Activated naive CD4-positive, alpha-beta T cell treated with anti-CD3 and anti-CD28 coated beads, Interleukin-2, amount 10 ng/mL, durations not matched to agents 7 days and 5 days (primary cell): ENCODE data around the gene FAM3D.
"Not testable (repeated sequence)": the region's sequence is repeated elsewhere in the genome, so short reads cannot be mapped to it uniquely, and the experiment has no call there.

ENCODE experiments used
- CTCF ChIA-PET: fragments of 350-600 bp; sonication (Branson Sonifier 250); formaldehyde crosslinking; loops from one replicate; lab custom pipeline; 2021; ENCODE audit warnings: antibody characterized with exemption; lab: Charles Lee
- DNase-seq: peaks from one replicate; pipeline ENCODE4 v3.0.0-alpha.2; 2020
- H3K27ac Mint-ChIP-seq: one replicate; pipeline ENCODE4 v1.8.0; 2021; ENCODE audit warnings: mild to moderate bottlenecking, moderate library complexity, mixed read lengths
- H3K27me3 Mint-ChIP-seq: one replicate; pipeline ENCODE4 v1.8.0; 2021; ENCODE audit warnings: mild to moderate bottlenecking, mixed read lengths
- H3K36me3 Mint-ChIP-seq: one replicate; pipeline ENCODE4 v1.8.0; 2021; ENCODE audit warnings: mixed read lengths
- H3K4me1 Mint-ChIP-seq: one replicate; pipeline ENCODE4 v1.8.0; 2021; ENCODE audit warnings: mixed read lengths
- H3K4me3 Mint-ChIP-seq: one replicate; pipeline ENCODE4 v1.8.0; 2021; ENCODE audit warnings: mild to moderate bottlenecking, moderate library complexity, mixed read lengths
- H3K9me3 Mint-ChIP-seq: one replicate; pipeline ENCODE4 v1.8.0; 2021; ENCODE audit warnings: mixed read lengths

FAM3D gene

GRCh38 chr3:58693940-58694850 is 27.6 kb upstream of the FAM3D start:
- DNase-seq = no peak
- H3K36me3 Mint-ChIP-seq = no peaks in the 10 kb centered on the region
- peaks cover 7% of the 10 kb centered on the region for H3K4me1 Mint-ChIP-seq
- H3K9me3 Mint-ChIP-seq = peaks cover 19% of the 10 kb centered on the region
- CTCF ChIA-PET = interaction anchor here (0.6 kb wide), 1 partner anchor 1690 kb away, joined by 3 read pairs; no protein-coding TSS in a partner anchor
- H3K4me3 Mint-ChIP-seq = no peak overlapping the region
- no peaks in the 10 kb centered on the region for H3K27me3 Mint-ChIP-seq
- H3K27ac Mint-ChIP-seq = no peak overlapping the region

- Mint-ChIP-seq H3K36me3 (no peaks in the 10 kb centered on the region), H3K9me3 (peaks cover 19% of the 10 kb centered on the region), H3K4me1 (peaks cover 7% of the 10 kb centered on the region), H3K4me3 (no peak overlapping the region), H3K27me3 (no peaks in the 10 kb centered on the region), H3K27ac (no peak overlapping the region)
- no peak for DNase-seq
- CTCF ChIA-PET = no interaction called here
Measured at GRCh38 chr3:58692484-58692883, 25.9 kb upstream of the FAM3D start.

DNA sequence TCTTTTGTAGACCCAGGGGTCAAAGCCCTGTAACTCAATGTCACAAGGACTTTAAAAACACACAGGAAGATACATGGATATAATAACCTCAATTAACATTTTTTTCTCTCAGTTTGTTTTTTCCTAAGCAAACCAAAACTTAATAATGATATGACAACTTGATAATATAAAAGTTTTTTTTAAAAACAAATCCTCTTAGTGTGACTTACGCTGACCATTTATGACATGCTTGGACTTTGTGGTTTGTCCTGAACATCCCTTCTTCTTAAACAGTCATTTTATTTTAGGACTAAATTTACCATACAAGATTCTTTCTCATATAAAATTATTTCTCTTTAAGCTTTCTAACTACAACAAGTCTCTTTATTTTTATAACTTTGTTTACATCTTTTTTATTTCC is 25.4 kb upstream of the FAM3D start:
- CTCF ChIA-PET = no interaction called here
- H3K4me1 Mint-ChIP-seq = peaks cover 7% of the 10 kb centered on the region
- no peak overlapping the region for H3K27ac Mint-ChIP-seq
- no peaks in the 10 kb centered on the region for H3K36me3 Mint-ChIP-seq
- H3K9me3 Mint-ChIP-seq = peaks cover 19% of the 10 kb centered on the region
- H3K27me3 Mint-ChIP-seq = no peaks in the 10 kb centered on the region
- no peak for DNase-seq
- no peak overlapping the region for H3K4me3 Mint-ChIP-seq

DNA sequence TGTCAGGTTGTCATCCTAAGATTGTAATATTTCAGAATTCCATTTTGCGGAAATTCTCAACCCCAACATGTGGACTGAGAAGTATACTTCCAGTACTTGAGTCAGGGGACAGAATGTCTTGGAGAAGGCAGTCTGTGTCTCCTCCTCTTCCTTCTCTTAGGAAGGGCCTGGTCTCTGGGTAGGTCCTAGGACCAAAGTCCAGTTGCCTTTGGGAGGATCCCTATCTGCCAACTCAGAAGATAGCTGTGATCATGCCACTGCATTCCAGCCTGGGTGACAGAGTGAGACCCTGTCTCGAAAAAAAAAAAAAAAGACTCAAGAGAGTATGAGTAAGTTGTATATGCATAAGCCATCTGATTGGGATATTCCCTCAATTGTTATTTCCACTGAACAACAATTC is 23.9 kb upstream of the FAM3D start:
- H3K4me3 Mint-ChIP-seq = no peak overlapping the region
- H3K27me3 Mint-ChIP-seq = no peaks in the 10 kb centered on the region
- DNase-seq = no peak
- H3K9me3 Mint-ChIP-seq = peaks cover 19% of the 10 kb centered on the region
- peaks cover 5% of the 10 kb centered on the region for H3K4me1 Mint-ChIP-seq
- no peak overlapping the region for H3K27ac Mint-ChIP-seq
- no peaks in the 10 kb centered on the region for H3K36me3 Mint-ChIP-seq
- CTCF ChIA-PET = no interaction called here

DNA sequence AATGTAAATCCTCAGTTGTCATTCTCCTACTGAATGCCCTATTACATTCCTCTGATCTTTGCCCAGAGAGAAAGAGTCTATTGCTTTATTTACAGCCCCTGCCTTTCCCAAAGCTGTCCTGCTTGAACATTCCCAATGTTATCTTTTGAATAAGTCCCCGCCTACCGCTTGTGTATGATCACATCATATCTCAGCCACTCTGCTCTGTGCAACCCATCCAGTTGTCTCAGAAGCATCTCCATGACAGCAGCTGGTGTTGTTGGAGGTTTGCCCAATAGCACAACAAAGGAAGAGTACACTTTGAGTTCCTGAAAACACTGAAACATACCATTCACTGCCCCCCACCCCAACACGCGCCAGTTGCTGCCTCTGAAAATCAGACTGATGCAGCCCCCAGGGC is 22.0 kb upstream of the FAM3D start:
- CTCF ChIA-PET = no interaction called here
- peaks cover 16% of the 10 kb centered on the region for H3K9me3 Mint-ChIP-seq
- H3K27me3 Mint-ChIP-seq = no peaks in the 10 kb centered on the region
- H3K27ac Mint-ChIP-seq = no peak overlapping the region
- no peak overlapping the region for H3K4me3 Mint-ChIP-seq
- DNase-seq = no peak
- no peaks in the 10 kb centered on the region for H3K36me3 Mint-ChIP-seq
- H3K4me1 Mint-ChIP-seq = no peaks in the 10 kb centered on the region

DNA sequence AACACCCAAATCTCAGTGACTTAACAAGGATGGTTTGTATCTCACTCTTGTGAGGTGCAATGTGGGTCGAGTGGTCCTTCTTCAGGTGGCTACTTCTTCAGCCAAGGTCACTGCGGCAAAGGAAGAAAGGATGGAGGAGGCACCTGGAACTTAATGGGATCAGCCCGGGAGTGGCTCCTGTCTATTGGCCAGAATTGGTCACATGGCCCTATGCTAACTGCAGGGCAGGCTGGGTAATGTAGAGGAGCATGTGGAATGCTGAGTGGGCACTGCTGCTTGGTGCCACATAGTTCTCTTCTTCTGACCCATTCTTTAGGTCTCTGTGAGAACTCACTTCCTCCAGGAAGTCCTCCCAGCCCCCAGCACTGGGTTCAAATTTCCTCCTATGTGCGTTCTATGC is 20.3 kb upstream of the FAM3D start:
- no peak overlapping the region for H3K27ac Mint-ChIP-seq
- no peak for DNase-seq
- H3K4me1 Mint-ChIP-seq = no peaks in the 10 kb centered on the region
- H3K36me3 Mint-ChIP-seq = no peaks in the 10 kb centered on the region
- H3K27me3 Mint-ChIP-seq = no peaks in the 10 kb centered on the region
- peaks cover 13% of the 10 kb centered on the region for H3K9me3 Mint-ChIP-seq
- no peak overlapping the region for H3K4me3 Mint-ChIP-seq
- CTCF ChIA-PET = no interaction called here

- Mint-ChIP-seq H3K4me1 (no peaks in the 10 kb centered on the region), H3K27me3 (no peaks in the 10 kb centered on the region), H3K9me3 (peaks cover 5% of the 10 kb centered on the region), H3K36me3 (no peaks in the 10 kb centered on the region), H3K27ac (no peak overlapping the region), H3K4me3 (no peak overlapping the region)
- DNase-seq = no peak
- CTCF ChIA-PET = no interaction called here
Measured at GRCh38 chr3:58685641-58686040, 19.1 kb upstream of the FAM3D start.

DNA sequence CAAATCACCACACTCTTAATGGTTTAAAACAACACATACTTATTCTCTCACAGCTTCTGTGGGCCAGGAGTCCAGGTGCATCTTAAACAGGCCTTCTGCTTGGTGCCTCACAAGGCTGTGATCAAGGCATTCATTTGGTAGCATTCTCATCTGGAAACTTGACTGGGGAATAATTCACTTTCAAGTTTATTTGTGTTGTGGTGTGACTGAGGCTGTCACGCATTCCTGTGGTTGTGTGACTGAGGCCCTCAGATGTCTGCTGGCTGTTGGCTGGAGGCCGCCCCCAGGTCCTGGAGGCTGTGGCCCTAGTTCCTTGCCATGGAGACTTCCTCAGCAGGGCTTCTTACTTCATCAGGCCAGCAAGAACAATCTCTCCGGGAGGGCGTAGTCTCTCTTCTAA is 16.9 kb upstream of the FAM3D start:
- Mint-ChIP-seq H3K27me3 (peaks cover 8% of the 10 kb centered on the region), H3K9me3 (no peaks in the 10 kb centered on the region), H3K36me3 (no peaks in the 10 kb centered on the region), H3K4me1 (no peaks in the 10 kb centered on the region), H3K27ac (no peak overlapping the region), H3K4me3 (no peak overlapping the region)
- CTCF ChIA-PET = no interaction called here
- no peak for DNase-seq

- peaks cover 12% of the 10 kb centered on the region for H3K27me3 Mint-ChIP-seq
- no peak overlapping the region for H3K27ac Mint-ChIP-seq
- H3K4me3 Mint-ChIP-seq = no peak overlapping the region
- CTCF ChIA-PET = no interaction called here
- DNase-seq = no peak
- no peaks in the 10 kb centered on the region for H3K4me1 Mint-ChIP-seq
- H3K9me3 Mint-ChIP-seq = no peaks in the 10 kb centered on the region
- H3K36me3 Mint-ChIP-seq = no peaks in the 10 kb centered on the region
Measured at GRCh38 chr3:58683001-58683458, 16.5 kb upstream of the FAM3D start.

- H3K36me3 Mint-ChIP-seq = no peaks in the 10 kb centered on the region
- peaks cover 19% of the 10 kb centered on the region for H3K27me3 Mint-ChIP-seq
- CTCF ChIA-PET = interaction anchor here (1.0 kb wide), 1 partner anchor 11 kb away, joined by 3 read pairs; no protein-coding TSS in a partner anchor
- no peak for DNase-seq
- H3K9me3 Mint-ChIP-seq = no peaks in the 10 kb centered on the region
- H3K4me1 Mint-ChIP-seq = no peaks in the 10 kb centered on the region
- H3K27ac Mint-ChIP-seq = no peak overlapping the region
- H3K4me3 Mint-ChIP-seq = no peak overlapping the region
Measured at GRCh38 chr3:58681863-58682262, 15.3 kb upstream of the FAM3D start.

DNA sequence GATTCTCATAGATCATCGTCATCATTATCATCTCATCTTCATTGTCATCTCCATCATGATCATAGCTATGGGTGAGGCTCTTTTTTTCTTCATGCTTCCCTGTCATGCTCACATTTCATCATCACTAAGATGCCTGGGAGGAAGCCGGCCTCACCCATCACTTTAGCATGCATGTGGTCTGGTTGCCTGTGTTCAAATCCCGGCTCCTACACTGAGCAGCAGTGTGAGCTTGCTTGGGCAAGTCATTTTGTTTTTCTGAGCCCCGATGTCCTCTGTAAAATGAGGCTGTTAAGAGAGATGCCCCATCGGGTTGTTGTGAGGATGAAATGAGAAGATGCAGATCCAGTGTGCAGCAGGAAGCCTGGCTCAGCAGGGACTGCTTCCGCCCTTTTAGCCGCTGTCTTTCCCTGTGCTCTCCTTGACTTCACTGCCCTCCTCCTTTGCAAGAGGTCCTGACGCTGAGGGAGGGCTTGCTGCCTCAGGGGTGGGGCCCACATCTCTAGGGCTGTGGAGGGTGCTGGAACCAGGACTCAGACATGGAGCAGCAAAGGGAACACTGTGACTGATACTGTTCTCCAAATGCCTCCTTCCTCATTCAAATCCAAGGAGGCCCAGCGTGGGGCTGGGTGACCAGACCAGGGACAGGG is 14.4 kb upstream of the FAM3D start:
- no peak for DNase-seq
- Mint-ChIP-seq H3K4me3 (no peak overlapping the region), H3K27ac (no peak overlapping the region), H3K9me3 (no peaks in the 10 kb centered on the region), H3K4me1 (no peaks in the 10 kb centered on the region), H3K36me3 (no peaks in the 10 kb centered on the region), H3K27me3 (peaks cover 19% of the 10 kb centered on the region)
- CTCF ChIA-PET = no interaction called here

- CTCF ChIA-PET = no interaction called here
- no peak for DNase-seq
- Mint-ChIP-seq H3K36me3 (no peaks in the 10 kb centered on the region), H3K27ac (no peak overlapping the region), H3K4me3 (no peak overlapping the region), H3K4me1 (no peaks in the 10 kb centered on the region), H3K27me3 (peaks cover 19% of the 10 kb centered on the region), H3K9me3 (no peaks in the 10 kb centered on the region)
Measured at GRCh38 chr3:58679974-58680666, 13.5 kb upstream of the FAM3D start.

DNA sequence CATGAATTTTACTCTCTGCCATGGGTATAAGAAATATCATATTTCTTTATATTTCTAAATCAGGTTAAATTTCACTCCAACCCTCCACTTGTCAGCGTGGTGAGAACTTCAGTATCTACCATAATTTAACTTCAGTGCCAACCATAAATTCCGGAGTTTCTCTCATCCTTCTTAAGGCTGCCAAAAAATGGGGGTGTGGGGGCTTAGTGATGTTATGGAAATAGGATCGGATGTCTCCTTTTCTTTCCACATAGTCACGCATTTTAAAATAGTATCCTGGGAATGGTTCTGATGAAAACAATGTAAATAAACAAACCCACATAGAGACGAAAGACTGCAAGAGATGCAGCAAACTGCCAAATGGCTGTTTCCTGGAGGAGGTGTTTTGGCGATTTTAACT is 12.9 kb upstream of the FAM3D start:
- no peak for DNase-seq
- H3K4me1 Mint-ChIP-seq = no peaks in the 10 kb centered on the region
- H3K36me3 Mint-ChIP-seq = no peaks in the 10 kb centered on the region
- no peaks in the 10 kb centered on the region for H3K9me3 Mint-ChIP-seq
- peaks cover 19% of the 10 kb centered on the region for H3K27me3 Mint-ChIP-seq
- no peak overlapping the region for H3K4me3 Mint-ChIP-seq
- CTCF ChIA-PET = no interaction called here
- no peak overlapping the region for H3K27ac Mint-ChIP-seq

- H3K9me3 Mint-ChIP-seq, H3K4me1 Mint-ChIP-seq, CTCF ChIA-PET, H3K36me3 Mint-ChIP-seq, H3K4me3 Mint-ChIP-seq, H3K27ac Mint-ChIP-seq, DNase-seq: not testable (repeated sequence)
- peaks cover 19% of the 10 kb centered on the region for H3K27me3 Mint-ChIP-seq
Measured at GRCh38 chr3:58678177-58678970, 11.8 kb upstream of the FAM3D start.
